NCI-H1694 treated with DMSO at 0.1 percent for 48 hours (cell line): ENCODE results near the gene VASP.
"Not testable (repeated sequence)": the region's sequence is repeated elsewhere in the genome, so short reads cannot be mapped to it uniquely, and the experiment has no call there.

ENCODE experiments used
- DNase-seq: peaks from one replicate; lab custom pipeline; 2025; lab: John Stamatoyannopoulos, UW

The VASP gene

DNA sequence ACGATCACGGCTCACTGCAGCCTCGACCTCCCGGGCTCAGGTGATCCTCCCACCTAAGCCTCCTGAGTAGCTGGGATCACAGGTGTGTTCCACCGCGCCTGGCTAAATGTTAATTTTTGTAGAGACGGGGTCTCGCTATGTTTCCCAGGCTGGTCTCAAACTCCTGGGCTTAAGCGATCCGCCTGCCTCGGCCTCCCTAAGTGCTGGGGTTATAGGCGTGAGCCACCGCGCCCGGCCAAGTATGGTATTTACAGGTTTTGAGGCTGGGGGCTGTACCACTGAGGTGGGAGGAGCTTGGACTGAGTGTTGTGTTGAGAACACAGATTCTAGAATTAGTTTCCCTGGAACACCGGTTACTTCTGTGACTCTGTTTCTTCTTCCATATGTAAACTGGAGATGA, 9.5 kb upstream of the VASP start:
- no peak for DNase-seq

GRCh38 chr19:45498411-45499195, 8.7 kb upstream of the VASP start, which contains the start of gene PPM1N:
Gene PPM1N, plus strand, starts transcription at chr19:45498443. Its CDS starts 30 bp downstream, at chr19:45498473.
- no peak for DNase-seq

- no peak for DNase-seq
Measured at GRCh38 chr19:45499196-45500180, 7.8 kb upstream of the VASP start.

DNA sequence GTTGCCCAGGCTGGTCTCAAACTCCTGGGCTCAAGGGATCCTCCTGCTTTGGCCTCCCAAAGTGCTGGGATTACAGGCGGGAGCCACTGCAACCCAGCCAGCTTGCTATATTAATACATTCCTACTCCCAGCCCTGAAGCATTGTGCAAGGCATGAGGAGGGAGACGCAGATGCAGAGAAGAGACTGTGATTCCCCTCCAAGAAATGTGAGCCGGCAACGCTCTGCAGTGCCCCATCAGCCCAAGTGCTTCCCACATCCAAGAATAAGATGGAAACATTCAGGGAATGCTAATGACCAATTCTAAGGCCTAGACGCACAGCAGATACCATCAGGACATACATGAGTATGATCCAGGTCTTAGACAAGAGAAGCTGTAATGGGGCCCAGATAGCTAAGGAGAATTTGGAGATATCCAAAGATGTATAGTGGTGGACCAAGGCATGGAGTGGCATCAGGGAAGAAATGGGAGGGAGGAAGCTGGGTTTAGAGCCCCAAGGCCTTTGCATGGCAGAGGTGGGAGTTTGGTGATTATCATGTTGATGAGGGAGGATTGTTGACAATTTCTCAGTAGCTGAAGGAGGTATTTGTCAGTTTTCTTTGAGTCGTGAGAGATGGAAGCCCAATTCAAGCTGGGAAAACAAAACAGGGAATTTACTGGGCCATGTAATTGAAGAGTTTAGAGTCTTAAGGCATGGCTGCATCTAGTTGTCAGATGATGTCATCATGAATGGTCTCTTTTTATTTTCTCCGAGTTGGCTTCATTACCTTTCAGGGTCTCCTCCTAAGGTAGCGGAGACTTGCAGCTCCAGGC, 6.2 kb upstream of the VASP start:
- DNase-seq: no peak

DNA sequence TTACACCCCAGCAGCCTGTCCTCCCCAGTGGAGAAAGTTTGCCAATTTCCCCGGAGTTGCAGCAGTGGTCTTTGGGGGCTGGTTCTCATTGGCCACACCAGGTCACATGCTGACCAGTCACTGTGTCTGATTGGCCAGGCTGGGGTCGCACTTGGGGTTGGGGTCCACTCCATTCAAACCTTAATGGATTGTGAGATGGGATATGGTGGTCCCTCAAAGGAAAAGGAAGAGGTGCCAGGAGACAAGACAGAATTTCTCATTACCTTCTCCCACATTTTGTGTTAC, 5.6 kb upstream of the VASP start:
- DNase-seq: no peak

GRCh38 chr19:45502111-45502510, 5.2 kb upstream of the VASP start:
- no peak for DNase-seq

DNA sequence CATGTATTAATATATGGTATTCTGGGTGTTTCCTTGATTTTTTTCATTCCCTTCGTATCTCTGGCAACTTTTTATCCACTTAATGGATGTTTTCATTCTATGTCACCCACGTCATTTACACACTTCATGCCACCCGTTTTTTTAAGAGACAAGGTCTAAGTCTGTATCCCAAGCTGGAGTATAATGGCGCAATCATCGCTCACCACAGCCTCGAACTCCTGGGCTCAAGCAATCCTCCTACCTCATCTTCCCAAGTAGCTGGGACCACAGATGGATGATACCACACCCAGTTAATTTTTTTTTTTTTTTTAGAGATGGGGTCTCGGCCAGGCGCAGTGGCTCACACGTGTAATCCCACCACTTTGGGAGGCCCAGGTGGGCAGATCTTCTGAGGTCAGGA, 3.4 kb upstream of the VASP start:
- DNase-seq: no peak

- DNase-seq: no peak
Measured at GRCh38 chr19:45505151-45505995, 1.9 kb upstream of the VASP start.

DNA sequence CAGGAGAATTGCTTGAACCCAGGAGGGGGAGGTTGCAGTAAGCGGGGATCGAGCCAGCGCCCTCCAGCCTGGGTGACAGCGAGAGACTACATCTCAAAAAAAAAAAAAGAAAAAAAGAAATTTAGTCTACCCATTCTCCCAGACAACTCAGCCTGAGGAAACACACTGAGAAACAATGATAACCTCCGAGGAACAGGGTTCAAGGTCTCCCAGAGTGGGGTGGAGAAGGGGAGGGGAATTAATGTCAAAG, 1.4 kb upstream of the VASP start:
- no peak for DNase-seq

GRCh38 chr19:45506246-45506988, 862 bp upstream of the VASP start:
- DNase-seq: peak; percentile 89

- DNase-seq: no peak
Measured at GRCh38 chr19:45507872-45508416, 665 bp downstream of the VASP start.

GRCh38 chr19:45508417-45508860, 1.2 kb downstream of the VASP start:
- DNase-seq: no peak

GRCh38 chr19:45508861-45509691, 1.8 kb downstream of the VASP start:
- DNase-seq: no peak

DNA sequence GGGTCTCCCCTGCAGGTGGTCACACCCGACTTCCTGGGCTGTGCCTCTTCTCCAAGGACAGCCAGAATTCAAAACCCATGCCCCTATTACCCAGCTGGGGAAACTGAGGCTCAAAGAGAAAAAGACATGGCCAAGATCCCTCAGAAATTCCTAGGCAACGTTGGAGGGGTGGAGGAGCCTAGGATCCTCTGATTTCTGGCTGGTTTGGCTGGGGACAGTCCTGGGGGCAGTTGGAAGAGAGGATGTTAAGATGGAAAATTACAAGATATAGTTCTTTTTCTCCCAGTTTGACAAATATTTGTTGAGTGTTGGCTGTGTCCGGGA, 2.4 kb downstream of the VASP start:
- DNase-seq: no peak

DNA sequence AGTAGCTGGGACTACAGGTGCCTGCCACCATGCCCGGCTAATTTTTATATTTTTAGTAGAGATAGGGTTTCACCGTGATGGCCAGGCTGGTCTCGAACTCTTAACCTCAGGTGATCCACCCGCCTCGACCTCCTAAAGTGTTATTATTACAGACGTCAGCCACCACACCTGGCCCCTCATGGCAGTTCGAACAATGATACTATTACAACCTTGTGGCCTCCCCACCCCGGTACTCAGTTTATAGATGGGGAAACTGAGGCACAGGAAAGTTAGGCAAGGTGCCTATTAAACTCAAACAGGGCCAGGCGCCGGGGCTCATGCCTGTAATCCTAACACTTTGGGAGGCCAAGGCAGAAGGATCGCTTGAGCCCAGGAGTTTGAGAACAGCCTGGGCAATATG, 3.1 kb downstream of the VASP start:
- DNase-seq: not testable (repeated sequence)

DNA sequence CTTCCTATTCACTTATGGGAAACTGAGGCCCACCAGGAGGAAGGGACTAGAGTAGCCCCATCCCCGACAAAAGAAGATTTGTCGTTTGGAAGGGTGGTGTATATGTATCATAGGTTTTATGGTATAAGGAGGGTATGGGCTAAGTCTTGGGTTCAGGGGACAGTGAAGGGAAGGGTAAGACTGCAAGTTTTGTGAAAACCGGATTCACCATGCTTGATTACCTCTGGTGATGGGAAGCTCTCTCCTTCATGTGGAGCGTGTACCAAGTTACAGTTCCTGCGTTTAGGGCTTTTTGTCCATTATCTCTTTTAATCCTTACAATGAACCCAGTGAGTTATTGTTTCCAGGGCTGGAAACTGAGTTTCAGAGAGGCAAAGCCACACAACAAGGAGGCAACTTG, 3.8 kb downstream of the VASP start:
- DNase-seq: no peak

GRCh38 chr19:45512881-45513483, 5.7 kb downstream of the VASP start:
- DNase-seq: no peak

- no peak for DNase-seq
Measured at GRCh38 chr19:45514376-45515051, 7.2 kb downstream of the VASP start.

GRCh38 chr19:45515081-45515624, 7.9 kb downstream of the VASP start:
- no peak for DNase-seq
